ENCODE measurements around the gene SKOR2. TPM values are rescaled to one million over a fixed set of nuclear protein-coding genes. Genes with fewer than 3 reads are reported as not detected.

Gene SKOR2
- total and polyA plus RNA-seq, 2 of the 13 experiments (the other 11 are each of a cell fraction or from before 2014, with no cell fraction given): not detected

GRCh38 chr18:47175898-47176575 is 75.4 kb downstream of the SKOR2 start, which contains the start of gene IER3IP1 (continued):
- TF ChIP-seq DMTF1 (CRISPR knock-in tag; IDR thresholded peaks at IDR 0.05) (no peak), POGZ (CRISPR knock-in tag; IDR thresholded peaks at IDR 0.05) (peak; percentile 95), HDAC6 (IDR thresholded peaks at IDR 0.05; ENCODE audit: low read depth, low read length) (no peak), ZSCAN12 (CRISPR knock-in tag; IDR thresholded peaks at IDR 0.05) (peak; percentile 77; the same call in 1 of the 2 replicates), RXRB (CRISPR knock-in tag; IDR thresholded peaks at IDR 0.05; ENCODE audit: borderline replicate concordance) (peak; percentile 37; the same call in 1 of the 2 replicates), SRF (IDR thresholded peaks at IDR 0.05; ENCODE audit: low read depth, low read length) (no peak), ZNF138 (CRISPR knock-in tag; IDR thresholded peaks at IDR 0.05; ENCODE audit: low read depth) (no peak), THAP9 (CRISPR knock-in tag; IDR thresholded peaks at IDR 0.05; ENCODE audit: borderline replicate concordance) (peak; percentile 27; the same call in 1 of the 2 replicates), ZBTB7B (CRISPR knock-in tag; IDR thresholded peaks at IDR 0.05) (no peak; the same call in 1 of the 2 replicates), PTBP1 (IDR thresholded peaks at IDR 0.05; ENCODE audit: low read depth, low read length, poor library complexity, severe bottlenecking) (peak; percentile 71), ARNT (IDR thresholded peaks at IDR 0.05) (no peak), ZNF547 (CRISPR knock-in tag; IDR thresholded peaks at IDR 0.05) (peak; percentile 79), PCBP1 (IDR thresholded peaks at IDR 0.05; ENCODE audit: borderline replicate concordance, low read depth, low read length) (no peak), ARNTL (CRISPR knock-in tag; IDR thresholded peaks at IDR 0.05) (no peak), FOXM1 (CRISPR knock-in tag; IDR thresholded peaks at IDR 0.05) (no peak), ZNF431 (CRISPR knock-in tag; IDR thresholded peaks at IDR 0.05; ENCODE audit: borderline replicate concordance, low read depth) (no peak), ARID3A (IDR thresholded peaks at IDR 0.05; ENCODE audit: low read depth, low read length) (no peak), ZNF382 (CRISPR knock-in tag; IDR thresholded peaks at IDR 0.05; ENCODE audit: borderline replicate concordance) (no peak), AGO1 (IDR thresholded peaks at IDR 0.05; ENCODE audit: low read depth, low read length, poor library complexity, severe bottlenecking) (no peak), ZMAT3 (CRISPR knock-in tag; conservative IDR thresholded peaks at IDR 0.05) (0 out of 2 replicates have a peak, but pooled peaks have one; percentile 61)

Measured in HepG2 (cell line).